Naive thymus-derived CD8-positive, alpha-beta T cell (primary cell): ENCODE results near the gene WASHC4. TPM values are rescaled to one million over a fixed set of nuclear protein-coding genes. Genes with fewer than 3 reads are reported as not detected.

Experiments used
- ATAC-seq, 2 donors: fragments of 150-1000 bp; cut with Tn5 transposase in 1 of 2; sonication (Bioruptor Pico), chemical (Tn5 transposase) in 1 of 2; 1 replicate in 1 of 2; 2 replicates in 1 of 2; pipeline ENCODE4 v1.10.0; 2021; ENCODE audit warnings: mild to moderate bottlenecking in 2 of 2, moderate library complexity in 2 of 2
- POLR2A ChIA-PET: fragments of 350-600 bp; sonication (Branson Sonifier 250); formaldehyde crosslinking; loops from one replicate; lab custom pipeline; 2021; ENCODE audit warnings: antibody characterized with exemption; lab: Charles Lee
- DNase-seq, 10 donors: peaks; one replicate each; pipeline versions ENCODE4 v3.0.0 to v3.0.0-alpha.2; 2020 to 2022
- H3K27ac Mint-ChIP-seq, 10 donors: one replicate each; pipeline ENCODE4 v1.8.0; 2020 to 2022; ENCODE audit warnings: mild to moderate bottlenecking in 10 of 10, mixed read lengths in 10 of 10, moderate library complexity in 4 of 10, inconsistent platforms in 1 of 10
- H3K27me3 Mint-ChIP-seq, 5 donors: one replicate each; pipeline ENCODE4 v1.8.0; 2021 to 2022; ENCODE audit warnings: mixed read lengths in 5 of 5
- H3K36me3 Mint-ChIP-seq, 3 donors: one replicate each; pipeline ENCODE4 v1.8.0; 2020 to 2022; ENCODE audit warnings: mixed read lengths in 3 of 3, mild to moderate bottlenecking in 2 of 3, inconsistent platforms in 1 of 3
- H3K4me1 Mint-ChIP-seq, 4 donors: one replicate each; pipeline ENCODE4 v1.8.0; 2021 to 2022; ENCODE audit warnings: mixed read lengths in 4 of 4
- H3K4me3 Mint-ChIP-seq, 10 donors: one replicate each; pipeline ENCODE4 v1.8.0; 2020 to 2022; ENCODE audit warnings: mild to moderate bottlenecking in 10 of 10, mixed read lengths in 10 of 10, moderate library complexity in 6 of 10, inconsistent platforms in 1 of 10
- H3K9me3 Mint-ChIP-seq, 9 donors: one replicate each; pipeline ENCODE4 v1.8.0; 2020 to 2022; ENCODE audit warnings: mixed read lengths in 9 of 9, mild to moderate bottlenecking in 3 of 9, inconsistent platforms in 1 of 9, moderate library complexity in 1 of 9
- polyA plus RNA-seq, 3 donors: library from polyadenylated mRNA; unstranded; fragments of 300-500 nt; fragmentation: Illumina TruSeq; gene quantifications; one replicate each; pipeline ENCODE4 v1.2.3, GENCODE V29; 2021
- total RNA-seq, 8 experiments: library from RNA in 2 of 8; stranded (reverse) in 2 of 8; gene quantifications; one replicate each; pipeline ENCODE4 v1.2.3 and lab custom pipeline; 2021 to 2026

The WASHC4 gene
- total RNA-seq (10 to 100 TPM; 75.1 to 87.8 TPM), polyA plus RNA-seq (10 to 100 TPM; 25.5 to 30.3 (median 29.0) TPM), total RNA-seq (lab: John Stamatoyannopoulos, UW) (71.1 to 243 (median 104) reads per million in 6 experiments)

GRCh38 chr12:105107494-105108371 lies at the start of gene WASHC4:
TSS of gene WASHC4 (plus strand) at chr12:105107731. CDS start at chr12:105107801, 70 bp downstream.
- POLR2A ChIA-PET: interaction anchor here (1.1 to 2.1 kb wide), 8 partner anchors 9 to 1178 kb away, joined by 3 to 13 read pairs (median 6); partner anchors contain the start of genes ALDH1L2, APPL2, HSP90B1 and NFYB
- DNase-seq: peak; percentile 86 to 93 (median 90)
- Mint-ChIP-seq H3K4me1 (peaks cover 19 to 54% (median 34%) of the 10 kb centered on the region in 4 donors), H3K27ac (peak within 1 kb of the TSS; percentile 90 to 98 (median 96)), H3K36me3 (peaks cover 8 to 10% (median 9%) of the 10 kb centered on the region in 3 donors), H3K9me3 (peaks cover 0 to 4% (median 0%) of the 10 kb centered on the region in 9 donors), H3K4me3 (peak within 1 kb of the TSS; percentile 91 to 98 (median 98)), H3K27me3 (peaks cover 4 to 21% (median 12%) of the 10 kb centered on the region in 5 donors)
- ATAC-seq: peak; percentile 95 to 97

- no peaks in the 10 kb centered on the region for H3K4me1 Mint-ChIP-seq
- peaks cover 1 to 11% (median 9%) of the 10 kb centered on the region in 5 donors for H3K27me3 Mint-ChIP-seq
- H3K9me3 Mint-ChIP-seq: peaks cover 0 to 13% (median 5%) of the 10 kb centered on the region in 9 donors
- peaks cover 2 to 3% (median 3%) of the 10 kb centered on the region in 3 donors for H3K36me3 Mint-ChIP-seq
- no peak overlapping the region for H3K27ac Mint-ChIP-seq
- no peak for ATAC-seq
- DNase-seq: no peak
- H3K4me3 Mint-ChIP-seq: no peak overlapping the region
- POLR2A ChIA-PET: interaction anchor here (0.7 kb wide), 2 partner anchors 12 to 944 kb away, joined by 3 to 6 read pairs; no protein-coding TSS in a partner anchor
These were observed 46.7 kb upstream of the WASHC4 start for GRCh38 chr12:105060715-105061378.

- H3K4me3 Mint-ChIP-seq: no peak overlapping the region
- ATAC-seq: no peak
These were observed 42.9 kb upstream of the WASHC4 start for GRCh38 chr12:105064564-105065178.

GRCh38 chr12:105067511-105068031 lies 40.0 kb upstream of the WASHC4 start:
- ATAC-seq (no peak), DNase-seq (no peak)
- Mint-ChIP-seq H3K36me3 (no peaks in the 10 kb centered on the region), H3K9me3 (no peaks in the 10 kb centered on the region), H3K27ac (no peak overlapping the region), H3K4me3 (no peak overlapping the region), H3K4me1 (no peaks in the 10 kb centered on the region), H3K27me3 (peaks cover 8 to 20% (median 8%) of the 10 kb centered on the region in 5 donors)
- POLR2A ChIA-PET: no interaction called here

More at GRCh38 chr12:105064564-105065178, 42.9 kb upstream of the WASHC4 start:
- H3K36me3 Mint-ChIP-seq: no peaks in the 10 kb centered on the region
- POLR2A ChIA-PET: no interaction called here
- H3K27me3 Mint-ChIP-seq: peaks cover 5 to 20% (median 8%) of the 10 kb centered on the region in 5 donors
- no peaks in the 10 kb centered on the region for H3K9me3 Mint-ChIP-seq
- DNase-seq: no peak
- H3K27ac Mint-ChIP-seq: no peak overlapping the region
- no peaks in the 10 kb centered on the region for H3K4me1 Mint-ChIP-seq

- DNase-seq (no peak), ATAC-seq (no peak)
- H3K27ac Mint-ChIP-seq: no peak overlapping the region
- H3K36me3 Mint-ChIP-seq: peaks cover 0 to 2% (median 0%) of the 10 kb centered on the region in 3 donors
- H3K4me3 Mint-ChIP-seq: no peak overlapping the region
- H3K4me1 Mint-ChIP-seq: no peaks in the 10 kb centered on the region
- POLR2A ChIA-PET: no interaction called here
- peaks cover 5 to 16% (median 8%) of the 10 kb centered on the region in 5 donors for H3K27me3 Mint-ChIP-seq
- no peaks in the 10 kb centered on the region for H3K9me3 Mint-ChIP-seq
These were observed 37.4 kb upstream of the WASHC4 start for GRCh38 chr12:105069936-105070702.

GRCh38 chr12:105071981-105072380 lies 35.5 kb upstream of the WASHC4 start:
- no peaks in the 10 kb centered on the region for H3K9me3 Mint-ChIP-seq
- no peak overlapping the region for H3K27ac Mint-ChIP-seq
- ATAC-seq (no peak), DNase-seq (no peak)
- POLR2A ChIA-PET: no interaction called here
- H3K27me3 Mint-ChIP-seq: peaks cover 0 to 9% (median 1%) of the 10 kb centered on the region in 5 donors
- peaks cover 0 to 2% (median 0%) of the 10 kb centered on the region in 3 donors for H3K36me3 Mint-ChIP-seq
- H3K4me1 Mint-ChIP-seq: no peaks in the 10 kb centered on the region
- H3K4me3 Mint-ChIP-seq: no peak overlapping the region

- Mint-ChIP-seq H3K27me3 (peaks cover 0 to 4% (median 1%) of the 10 kb centered on the region in 5 donors), H3K4me3 (no peak overlapping the region), H3K36me3 (peaks cover 0 to 2% (median 0%) of the 10 kb centered on the region in 3 donors), H3K9me3 (no peaks in the 10 kb centered on the region), H3K4me1 (no peaks in the 10 kb centered on the region), H3K27ac (no peak overlapping the region)
- POLR2A ChIA-PET: no interaction called here
- ATAC-seq (no peak), DNase-seq (no peak)
These were observed 34.5 kb upstream of the WASHC4 start for GRCh38 chr12:105072888-105073488.

- DNase-seq: no peak
- POLR2A ChIA-PET: no interaction called here
- Mint-ChIP-seq H3K4me1 (no peaks in the 10 kb centered on the region), H3K36me3 (peaks cover 0 to 2% (median 0%) of the 10 kb centered on the region in 3 donors), H3K9me3 (no peaks in the 10 kb centered on the region), H3K27ac (no peak overlapping the region), H3K27me3 (peaks cover under 1 to 4% (median 1%) of the 10 kb centered on the region in 5 donors), H3K4me3 (no peak overlapping the region)
- no peak for ATAC-seq
These were observed 31.4 kb upstream of the WASHC4 start for GRCh38 chr12:105076098-105076497.

- Mint-ChIP-seq H3K4me1 (no peaks in the 10 kb centered on the region), H3K27me3 (peaks cover 3 to 12% (median 5%) of the 10 kb centered on the region in 5 donors), H3K36me3 (peaks cover 0 to 2% (median 0%) of the 10 kb centered on the region in 3 donors), H3K4me3 (no peak overlapping the region), H3K27ac (no peak overlapping the region), H3K9me3 (no peaks in the 10 kb centered on the region)
- DNase-seq (no peak), ATAC-seq (no peak)
- POLR2A ChIA-PET: no interaction called here
These were observed 30.6 kb upstream of the WASHC4 start for GRCh38 chr12:105076913-105077312.

GRCh38 chr12:105077435-105077834 lies 30.1 kb upstream of the WASHC4 start:
- no peaks in the 10 kb centered on the region for H3K9me3 Mint-ChIP-seq
- DNase-seq: no peak
- H3K36me3 Mint-ChIP-seq: peaks cover 0 to 2% (median 0%) of the 10 kb centered on the region in 3 donors
- no peaks in the 10 kb centered on the region for H3K4me1 Mint-ChIP-seq
- H3K27me3 Mint-ChIP-seq: peaks cover 6 to 17% (median 9%) of the 10 kb centered on the region in 5 donors
- no peak overlapping the region for H3K4me3 Mint-ChIP-seq
- H3K27ac Mint-ChIP-seq: no peak overlapping the region
- POLR2A ChIA-PET: no interaction called here
- no peak for ATAC-seq
